NCI-H2227 (cell line): ENCODE measurements around the gene MOB3B.

Experiments used
- DNase-seq: peaks from one replicate; lab custom pipeline; 2025; ENCODE audit not compliant: unreplicated experiment; lab: John Stamatoyannopoulos, UW

The MOB3B gene

DNA sequence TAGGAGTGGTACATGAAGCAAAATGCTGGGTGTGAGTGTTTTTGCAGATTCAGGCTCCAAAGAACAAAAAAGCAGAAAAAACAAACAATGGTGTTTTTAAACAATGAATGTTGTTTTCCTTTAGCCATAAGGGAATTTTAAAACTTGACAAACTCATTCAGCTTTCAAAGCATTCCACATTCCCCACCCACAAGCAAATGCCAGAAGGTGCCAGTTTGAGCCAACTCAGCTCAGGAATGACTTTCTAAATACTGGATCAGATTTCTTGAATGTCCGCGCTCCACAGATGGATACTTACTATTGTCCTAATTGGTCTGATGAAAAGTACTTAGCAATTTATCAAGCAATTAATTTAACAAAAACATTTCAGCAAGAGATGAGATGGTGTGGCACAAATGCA, 12.9 kb upstream of the MOB3B start:
- DNase-seq, result no peak

DNA sequence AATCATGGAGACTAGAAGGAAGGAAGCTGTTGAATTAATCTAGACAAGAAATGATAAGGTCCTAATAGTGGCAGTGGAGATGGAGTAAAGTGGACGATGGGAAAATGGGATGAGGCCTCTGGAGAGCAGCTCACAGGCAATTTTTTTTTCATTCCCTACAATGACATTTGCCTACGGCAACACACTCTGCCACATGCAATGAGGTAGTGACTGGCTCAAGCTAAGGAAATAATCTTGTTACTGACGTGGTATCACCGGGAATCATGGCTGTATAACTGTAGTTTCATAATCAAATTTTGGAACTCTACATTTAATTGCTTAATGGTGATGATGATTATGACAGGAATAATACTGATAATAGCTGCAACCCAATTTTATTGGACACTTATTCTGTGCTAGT, 12.1 kb upstream of the MOB3B start:
- DNase-seq, result no peak

DNA sequence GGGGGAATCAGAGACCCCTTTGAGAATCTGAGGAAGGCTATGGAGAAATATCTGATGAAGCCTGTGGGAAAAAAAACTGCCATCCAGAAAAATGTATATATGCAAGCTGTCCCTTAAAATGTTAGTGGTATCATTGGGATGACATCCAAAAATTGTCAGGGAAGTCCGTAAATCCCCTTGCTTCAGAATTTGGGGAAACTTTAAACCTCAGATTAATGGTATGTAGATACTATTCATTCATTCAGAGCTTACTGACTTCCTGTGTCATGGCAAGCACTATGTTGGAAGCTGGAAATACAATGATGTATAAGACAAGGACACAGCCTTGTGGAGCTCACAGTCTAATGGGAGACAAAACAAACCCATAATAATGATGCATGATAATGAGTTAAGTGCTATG, 10.9 kb upstream of the MOB3B start:
- no peak for DNase-seq

DNA sequence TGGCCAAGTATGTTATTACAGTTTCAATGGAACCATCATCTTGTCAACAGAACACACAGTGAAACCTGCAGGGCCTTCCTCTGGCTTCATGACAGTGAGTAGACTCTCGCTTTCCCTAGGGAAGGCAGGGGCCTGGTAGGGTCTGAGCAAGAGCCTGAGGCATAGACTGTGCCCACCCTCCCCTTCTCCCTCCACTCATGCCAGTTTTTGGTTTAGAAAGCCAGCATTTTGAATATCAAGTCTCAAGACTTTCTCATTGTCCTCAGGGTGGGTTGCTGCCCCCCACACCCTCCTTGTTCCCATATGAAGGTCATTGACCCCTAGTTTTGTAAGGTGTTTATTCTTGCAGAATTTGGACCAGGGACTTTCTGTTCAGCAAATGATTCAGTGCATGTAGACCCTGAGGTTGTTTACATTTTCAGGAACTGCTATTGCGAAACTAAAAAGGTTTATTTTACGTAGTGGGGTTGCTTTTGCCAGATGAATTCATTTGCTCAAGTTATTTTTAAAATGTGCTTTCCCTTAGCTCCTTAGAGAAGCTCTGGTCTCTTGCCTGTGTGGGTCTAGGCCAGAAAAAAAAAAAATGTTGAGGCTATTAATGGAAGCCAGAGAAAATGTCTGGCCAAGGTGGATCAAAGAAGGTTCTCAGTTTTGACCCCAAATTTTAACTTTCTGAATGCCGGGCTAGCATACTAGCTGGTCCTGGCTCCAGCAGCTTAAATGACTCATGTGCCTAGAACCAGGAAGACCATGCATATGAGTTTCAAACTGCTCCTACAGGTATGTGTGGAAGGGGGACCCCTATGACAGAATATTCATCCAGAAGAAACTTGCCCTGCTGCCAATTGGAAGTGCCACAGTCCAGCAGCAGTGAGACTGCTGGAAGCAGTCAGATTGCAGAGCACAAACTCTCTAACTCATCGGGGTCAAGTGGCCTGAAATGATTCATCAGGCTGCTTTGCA, 10.1 kb upstream of the MOB3B start:
- DNase-seq, result no peak

DNA sequence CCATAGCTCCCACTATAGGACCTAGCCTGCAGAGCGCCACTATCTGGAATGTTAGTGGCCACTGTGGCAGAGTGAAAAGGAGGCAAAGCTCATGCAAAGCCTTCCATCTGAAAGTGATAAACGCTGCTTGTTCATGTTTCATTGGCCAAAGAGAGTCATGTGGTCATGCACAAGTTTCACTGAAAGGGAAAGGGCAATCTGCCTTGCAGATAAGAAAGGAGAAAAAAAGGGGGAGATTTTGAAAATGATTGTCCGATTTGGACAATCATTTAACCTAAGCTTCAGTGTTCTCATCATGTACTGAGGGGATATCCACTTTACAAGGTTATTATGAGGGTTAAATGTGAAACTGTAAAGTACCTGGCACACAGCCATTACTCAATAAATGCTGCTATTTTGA, 9.0 kb upstream of the MOB3B start:
- DNase-seq, result no peak

DNA sequence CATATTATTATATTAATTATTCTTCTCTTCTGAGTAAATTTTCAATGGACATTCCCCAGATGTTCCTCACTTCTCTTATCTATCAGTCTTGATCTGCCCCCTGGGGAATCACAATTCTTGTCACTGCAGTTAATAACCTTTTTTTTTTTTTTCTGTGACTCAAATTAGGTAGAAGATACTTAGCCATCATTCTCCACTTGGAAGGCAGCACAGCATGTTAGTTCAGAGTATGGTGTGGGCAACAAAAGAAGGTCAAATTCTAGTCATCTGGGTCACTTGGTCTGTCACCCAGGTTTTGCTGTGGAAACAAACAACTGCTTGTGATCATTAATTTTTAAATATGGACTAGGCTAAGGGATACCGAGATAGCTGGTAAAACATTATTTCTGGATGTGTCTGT, 8.1 kb upstream of the MOB3B start:
- DNase-seq, result no peak

DNA sequence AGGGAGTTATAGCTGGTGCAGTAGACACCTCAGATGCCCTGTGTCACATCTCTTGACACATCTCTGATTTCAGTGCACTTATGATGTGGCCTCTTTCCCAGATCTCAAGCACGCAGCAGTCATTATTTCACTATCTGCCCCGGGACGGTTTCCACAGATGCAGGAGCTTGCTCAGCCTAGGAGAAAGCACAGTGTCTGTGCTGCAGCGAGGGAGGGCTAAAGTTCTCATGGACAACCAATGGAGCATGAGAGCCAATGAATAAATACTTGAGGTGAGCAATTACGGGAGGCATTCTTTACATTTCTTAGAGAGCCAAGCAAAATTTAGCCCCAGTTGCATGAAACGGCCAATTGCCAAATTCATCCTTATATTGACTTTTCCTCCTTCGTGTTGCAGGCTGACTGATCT, 7.4 kb upstream of the MOB3B start:
- no peak for DNase-seq

DNA sequence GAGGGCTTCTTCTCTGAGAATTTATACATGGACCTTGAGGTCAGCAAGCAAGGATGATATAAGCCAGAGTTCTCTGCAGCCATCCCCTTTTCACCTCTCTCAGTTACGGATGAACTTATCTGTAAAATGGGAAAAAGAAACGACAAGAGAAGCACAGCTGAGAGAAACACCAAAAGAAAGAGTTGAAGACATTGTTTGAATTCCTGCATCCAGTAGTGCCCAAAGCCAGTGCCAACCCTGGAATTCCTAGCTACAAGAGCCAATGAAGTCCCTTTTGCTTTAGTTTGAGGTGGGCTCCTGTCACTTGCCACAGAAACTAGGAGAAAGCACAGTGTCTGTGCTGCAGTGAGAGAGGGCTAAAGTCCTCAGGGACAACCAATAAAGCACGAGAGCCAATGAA, 6.6 kb upstream of the MOB3B start:
- no peak for DNase-seq

DNA sequence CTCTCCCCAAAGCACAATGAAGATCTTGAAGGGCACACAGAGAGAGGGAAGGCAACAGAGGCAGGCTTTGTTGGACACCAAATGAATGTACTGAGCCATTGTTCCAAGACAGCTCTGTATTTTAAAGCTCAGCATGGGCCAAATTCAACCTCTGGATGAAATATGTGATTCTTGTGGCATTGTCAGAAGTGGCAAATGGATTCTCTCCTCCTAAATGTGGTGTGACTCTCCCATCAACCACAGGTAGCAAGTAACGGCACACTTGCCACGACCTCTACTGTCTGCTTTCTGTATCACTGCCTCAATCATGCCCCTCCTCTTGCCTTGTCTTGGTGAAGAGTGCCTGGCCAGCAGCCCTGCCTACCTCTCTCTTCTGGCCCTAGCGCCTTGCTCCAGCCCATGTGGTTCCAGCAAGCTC, 6.1 kb upstream of the MOB3B start:
- DNase-seq, result no peak

DNA sequence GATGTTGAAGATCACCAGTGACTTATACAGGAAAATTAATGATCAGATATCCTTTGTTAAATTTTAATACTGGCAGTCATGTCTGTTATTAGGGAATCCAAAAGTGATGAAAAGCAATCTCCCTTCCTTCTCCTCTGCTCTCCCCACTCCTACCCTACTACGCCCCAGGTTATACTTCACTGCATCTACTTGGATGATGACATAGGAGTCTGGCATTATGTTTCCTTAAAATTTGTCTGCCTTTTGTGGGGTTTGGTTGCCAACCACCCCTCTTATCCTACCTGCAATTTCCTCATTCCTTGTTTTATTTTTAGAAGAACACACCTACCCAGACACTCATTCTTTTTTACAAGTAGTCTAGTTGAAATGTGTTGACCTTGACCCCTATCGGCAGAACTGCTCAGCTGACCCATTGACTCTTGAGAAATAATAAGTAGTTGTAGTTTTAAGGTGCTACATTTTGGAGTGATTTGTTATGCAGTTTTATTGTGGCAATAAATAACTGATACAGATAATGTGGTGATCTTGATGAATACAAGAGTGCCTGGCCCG, 5.1 kb upstream of the MOB3B start:
- no peak for DNase-seq

DNA sequence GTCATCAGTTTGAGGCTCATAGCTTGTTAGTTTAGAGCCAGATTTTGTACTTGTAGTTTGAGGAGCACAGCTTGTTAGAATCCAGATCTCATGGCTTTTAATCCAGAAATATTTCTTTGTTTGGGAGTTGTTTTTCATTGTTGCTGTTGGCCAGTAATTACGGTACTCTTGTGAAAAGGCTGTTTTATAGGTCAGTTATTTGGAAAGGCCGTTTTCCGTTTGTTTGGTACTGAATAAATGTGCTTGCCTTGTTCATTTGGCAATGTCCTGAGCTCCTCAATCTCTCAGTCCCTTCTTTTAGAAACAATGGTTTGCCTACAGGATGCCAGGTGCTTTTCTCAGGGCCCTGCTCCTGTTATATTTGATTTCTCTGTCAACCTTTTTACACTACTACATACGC, 4.5 kb upstream of the MOB3B start:
- DNase-seq, result no peak

DNA sequence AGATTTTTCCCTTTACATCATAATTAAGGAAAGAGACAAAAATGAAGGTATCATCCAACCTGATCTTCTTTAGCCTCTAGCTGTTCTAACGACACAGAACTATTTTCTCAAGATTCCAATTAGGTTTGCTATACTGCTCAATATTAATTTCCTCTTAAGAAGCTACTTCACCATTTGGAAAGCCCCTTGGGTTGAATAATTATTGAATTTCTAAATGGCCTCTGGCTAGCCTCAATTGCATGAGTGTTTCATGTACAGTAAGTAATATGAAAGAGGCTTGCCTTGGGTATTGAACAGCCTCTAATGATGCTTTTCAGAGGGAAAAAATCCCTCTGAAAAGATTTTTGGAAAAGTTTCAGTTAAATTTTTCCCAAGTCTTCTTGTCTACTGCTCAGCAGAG, 3.7 kb upstream of the MOB3B start:
- no peak for DNase-seq

DNA sequence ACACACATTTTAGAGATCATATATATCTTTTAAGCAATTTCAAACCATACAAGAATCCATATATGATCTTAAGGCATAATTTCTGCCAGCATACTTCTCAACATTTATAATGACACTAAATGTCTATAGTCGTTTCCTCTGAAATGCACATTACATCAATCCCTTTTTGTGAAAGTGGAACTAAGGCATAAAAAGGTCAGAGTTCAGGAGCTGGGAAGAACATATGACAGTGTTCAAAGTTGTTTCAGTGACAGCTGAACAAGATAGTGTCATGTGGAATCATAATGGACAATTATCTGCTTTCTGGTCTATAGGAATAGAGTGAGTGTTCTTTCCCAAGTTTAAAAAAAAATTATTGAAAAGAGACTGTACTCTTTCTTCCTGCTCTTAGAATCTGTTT, 2.4 kb upstream of the MOB3B start:
- DNase-seq, result no peak

DNA sequence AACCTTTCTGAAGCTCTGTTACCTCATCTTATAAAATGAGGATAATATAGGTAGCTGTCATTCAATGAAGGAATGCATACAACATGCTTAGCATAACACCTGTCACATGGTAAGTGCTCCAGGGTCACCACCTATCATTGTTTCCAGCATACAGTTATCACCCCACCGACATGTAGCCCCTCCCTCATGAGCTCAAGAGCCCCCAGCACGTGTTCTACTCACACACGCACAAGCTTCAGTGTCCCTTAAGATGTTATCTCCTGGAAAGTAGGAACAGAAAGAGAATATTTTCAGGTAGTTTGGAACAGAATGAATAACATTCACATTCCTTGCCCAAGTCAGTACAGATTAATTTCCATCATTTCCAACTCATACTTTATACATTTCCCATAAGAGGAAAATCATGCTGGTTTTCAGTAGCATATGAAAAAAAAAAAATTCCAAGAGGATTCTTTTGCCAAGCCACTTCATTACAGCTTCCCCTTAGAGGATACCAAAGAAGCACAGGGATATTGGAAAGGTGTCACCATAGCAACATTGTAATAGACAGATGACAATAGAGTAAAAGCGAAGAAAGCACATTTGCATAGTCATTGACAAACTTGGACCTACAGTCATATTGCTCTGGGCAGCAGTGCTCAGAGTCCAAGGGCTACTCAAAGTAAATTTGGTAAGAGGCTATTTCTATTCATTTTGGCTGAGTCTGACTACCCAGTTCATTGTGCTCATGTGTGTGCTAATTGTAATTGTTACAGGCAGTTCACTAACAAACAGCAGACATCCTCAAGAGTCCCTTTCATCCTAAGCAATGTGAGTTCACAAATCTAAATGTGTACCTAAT, 1.5 kb upstream of the MOB3B start:
- no peak for DNase-seq

DNA sequence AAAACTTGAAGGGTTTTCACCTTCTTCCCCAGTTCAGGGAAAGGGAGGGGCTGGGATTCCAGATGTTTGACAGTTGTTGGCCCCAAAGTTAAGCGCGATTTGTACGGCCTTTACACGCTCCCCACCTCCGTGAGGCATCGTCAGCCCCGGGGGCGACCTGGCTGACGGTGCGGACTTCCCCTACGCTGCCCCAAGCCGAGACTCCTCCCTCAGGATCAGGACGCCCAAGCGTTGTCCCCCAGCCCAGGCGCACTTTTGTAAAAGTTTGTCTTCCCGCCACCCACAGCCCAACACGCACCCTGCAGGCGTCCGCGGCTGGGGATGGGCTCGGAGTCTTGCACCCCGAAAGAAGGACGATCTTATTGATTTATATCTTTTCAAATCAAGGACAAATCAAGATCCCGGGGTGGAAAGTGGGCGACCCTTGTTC, 713 bp downstream of the MOB3B start:
- peak; percentile 8 for DNase-seq

DNA sequence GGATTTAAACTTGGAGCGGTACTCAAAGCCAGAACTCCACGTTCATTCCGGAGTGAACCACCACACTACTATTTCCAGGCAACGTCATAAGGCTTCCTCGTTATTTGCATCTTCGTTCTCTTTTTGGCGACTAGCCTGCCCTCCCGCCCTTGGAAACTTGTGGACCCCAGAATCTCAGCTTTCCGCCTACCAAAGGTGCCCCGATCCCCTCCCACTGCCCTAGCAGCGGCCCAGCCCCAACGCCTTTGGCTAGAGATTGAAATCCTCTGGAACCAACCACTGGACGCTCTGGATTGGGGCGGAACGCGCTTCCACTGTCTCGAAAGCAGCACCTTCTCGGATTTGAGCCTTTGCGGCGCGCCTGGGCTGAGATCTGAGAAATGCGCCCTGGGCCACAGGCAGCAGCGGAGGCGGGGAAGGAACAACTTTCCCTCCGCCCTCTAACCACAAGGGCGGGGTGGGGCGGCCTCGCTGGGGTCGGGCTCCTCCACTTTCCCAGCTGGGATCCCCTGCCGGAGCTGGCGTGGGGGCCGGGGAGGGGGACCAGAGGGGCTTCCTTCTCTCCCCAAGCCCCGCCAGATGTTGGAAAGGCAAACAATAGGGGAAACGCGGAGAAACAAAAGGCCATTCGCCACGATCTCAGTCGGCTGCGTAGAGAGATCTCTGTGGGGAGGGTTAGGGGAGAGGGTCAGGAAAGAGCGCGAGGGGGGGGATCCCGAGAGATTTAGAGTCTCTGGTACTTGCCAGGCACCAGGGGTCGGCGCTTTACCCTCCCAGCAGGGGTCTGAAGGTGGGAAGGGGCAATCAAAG, 1.3 kb downstream of the MOB3B start:
- DNase-seq, result peak; percentile 17

DNA sequence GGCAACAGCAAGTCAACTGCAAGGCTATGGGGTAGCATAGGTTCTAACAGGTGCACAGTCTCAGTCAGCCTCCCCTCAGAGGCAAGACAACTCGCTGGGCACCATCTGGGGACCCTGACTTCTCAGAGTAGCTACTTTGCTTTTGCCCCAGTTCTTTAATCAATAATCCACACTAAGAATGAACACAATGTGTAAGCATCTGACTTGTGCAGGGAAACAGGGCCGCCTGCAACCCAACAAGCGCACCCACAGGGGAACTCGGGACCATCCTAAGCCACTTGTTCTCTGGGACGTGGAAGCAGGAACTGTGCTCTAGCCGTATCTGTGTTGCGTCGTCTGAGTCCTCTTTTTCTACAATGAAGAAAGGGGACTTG, 1.9 kb downstream of the MOB3B start:
- no peak for DNase-seq

DNA sequence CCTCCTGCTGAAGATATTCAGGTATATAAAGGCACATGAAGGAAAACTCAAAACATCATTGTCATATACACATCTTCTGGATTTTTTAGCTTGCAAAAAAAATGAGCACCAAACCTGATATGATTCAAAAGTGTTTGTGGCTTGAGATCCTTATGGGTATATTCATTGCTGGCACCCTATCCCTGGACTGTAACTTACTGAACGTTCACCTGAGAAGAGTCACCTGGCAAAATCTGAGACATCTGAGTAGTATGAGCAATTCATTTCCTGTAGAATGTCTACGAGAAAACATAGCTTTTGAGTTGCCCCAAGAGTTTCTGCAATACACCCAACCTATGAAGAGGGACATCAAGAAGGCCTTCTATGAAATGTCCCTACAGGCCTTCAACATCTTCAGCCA, 5.4 kb downstream of the MOB3B start, which contains the start of gene IFNK:
IFNK (plus strand) TSS at position 55 of the 400 bp plus-strand sequence; CDS start at position 102, 47 bp downstream.
- DNase-seq, result no peak

DNA sequence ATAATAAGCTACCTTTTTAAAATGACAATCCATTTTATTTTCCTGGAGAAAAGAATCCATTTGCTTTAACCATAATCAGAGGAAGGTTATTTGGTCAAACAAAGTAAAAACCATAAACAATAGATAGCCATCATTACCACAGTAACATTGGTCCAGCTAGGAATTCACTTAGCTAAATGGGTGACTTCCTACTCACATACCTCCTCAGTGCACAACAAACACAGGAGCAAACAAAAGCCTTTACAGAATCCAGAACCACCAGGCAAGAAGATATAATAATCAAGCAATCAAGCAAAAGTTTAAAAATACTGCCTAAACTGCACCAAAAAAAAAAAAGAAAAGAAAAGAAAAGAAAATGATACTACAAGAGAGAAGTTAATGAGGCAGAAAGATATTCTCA, 6.5 kb downstream of the MOB3B start:
- DNase-seq, result no peak

DNA sequence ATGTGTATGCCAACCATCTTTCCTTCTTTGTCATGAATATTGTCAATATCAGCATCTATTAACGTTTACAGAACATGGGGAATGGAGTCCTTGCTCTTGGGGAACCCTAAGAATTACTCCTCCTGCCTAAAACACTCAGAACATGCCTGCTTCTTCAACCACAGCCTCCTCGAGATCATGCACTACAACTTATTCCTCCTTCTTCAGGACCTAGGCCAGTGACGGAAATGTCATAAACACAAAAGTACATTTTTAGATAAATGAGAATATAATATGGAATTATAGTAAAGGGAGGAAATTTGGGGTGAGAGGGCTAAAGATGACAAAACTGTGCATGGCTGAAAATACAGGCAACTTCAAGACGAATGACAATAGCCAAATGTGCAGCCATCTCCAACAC, 8.6 kb downstream of the MOB3B start:
- DNase-seq, result no peak
